Epidermal melanocyte (primary cell): Measurements from ENCODE around the gene C6orf47.

Experiments
- DNase-seq: peaks from one replicate; pipeline ENCODE4 v3.0.0; 2011; ENCODE audit warnings: low spot score; ENCODE audit not compliant: insufficient read length

C6orf47 gene

DNA sequence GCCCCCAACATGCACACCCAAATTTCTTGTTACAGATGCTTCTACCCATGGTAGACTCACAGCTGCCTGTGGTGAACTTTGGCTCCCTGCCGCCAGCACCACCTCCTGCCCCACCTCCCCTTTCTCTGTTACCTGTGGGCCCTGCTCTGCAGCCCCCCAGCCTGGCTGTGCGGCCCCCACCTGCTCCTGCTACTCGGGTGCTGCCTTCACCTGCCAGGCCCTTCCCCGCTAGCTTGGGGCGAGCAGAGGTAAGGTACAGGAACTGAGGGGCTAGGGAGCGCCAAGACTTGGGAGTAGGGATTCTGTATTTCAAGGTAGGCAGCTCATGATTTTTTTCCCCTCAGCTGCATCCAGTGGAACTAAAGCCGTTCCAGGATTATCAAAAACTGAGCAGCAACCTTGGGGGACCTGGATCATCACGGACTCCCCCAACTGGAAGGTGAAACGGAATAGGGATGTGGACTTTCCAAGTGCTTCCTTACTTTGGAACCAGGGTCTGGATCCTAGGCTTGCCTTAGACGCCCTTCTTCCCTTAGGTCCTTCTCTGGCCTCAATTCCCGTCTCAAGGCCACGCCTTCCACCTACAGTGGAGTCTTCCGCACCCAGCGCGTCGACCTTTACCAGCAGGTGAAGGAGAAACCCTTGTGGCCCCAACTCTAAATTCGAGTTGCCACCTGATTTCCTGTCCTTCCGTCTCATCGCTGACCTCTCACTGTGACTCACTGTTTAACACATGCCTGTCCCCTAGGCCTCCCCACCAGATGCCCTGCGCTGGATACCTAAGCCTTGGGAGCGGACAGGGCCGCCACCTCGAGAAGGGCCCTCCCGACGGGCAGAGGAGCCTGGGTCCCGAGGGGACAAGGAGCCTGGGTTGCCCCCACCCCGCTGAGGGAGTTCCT, 23.6 kb downstream of the C6orf47 start:
- no peak for DNase-seq

DNA sequence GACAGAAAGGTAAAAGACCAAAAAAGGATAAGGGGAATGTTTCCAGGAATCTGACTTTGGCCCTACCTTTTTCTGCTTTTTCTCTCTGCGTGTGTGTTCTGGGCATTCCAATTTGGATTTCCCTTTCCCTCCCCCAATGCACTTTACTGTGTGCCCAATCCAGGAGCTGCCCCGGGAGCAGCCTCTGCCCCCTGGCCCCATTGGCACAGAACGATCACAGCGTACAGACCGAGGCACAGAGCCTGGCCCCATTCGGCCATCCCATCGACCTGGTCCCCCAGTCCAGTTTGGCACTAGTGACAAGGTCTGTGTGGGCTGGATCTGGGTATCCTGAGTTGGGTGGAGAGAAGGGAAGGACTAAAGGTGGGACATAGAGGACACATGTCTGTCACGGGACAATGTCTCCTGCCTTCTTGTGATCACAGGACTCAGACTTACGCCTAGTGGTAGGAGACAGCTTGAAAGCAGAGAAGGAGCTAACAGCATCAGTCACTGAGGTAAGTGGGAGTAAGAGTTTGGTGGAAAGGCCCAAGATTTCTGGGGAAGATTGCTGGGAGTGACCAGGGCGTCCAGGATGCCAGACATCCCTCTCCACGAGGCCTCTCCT, 25.5 kb downstream of the C6orf47 start:
- DNase-seq, result no peak

DNA sequence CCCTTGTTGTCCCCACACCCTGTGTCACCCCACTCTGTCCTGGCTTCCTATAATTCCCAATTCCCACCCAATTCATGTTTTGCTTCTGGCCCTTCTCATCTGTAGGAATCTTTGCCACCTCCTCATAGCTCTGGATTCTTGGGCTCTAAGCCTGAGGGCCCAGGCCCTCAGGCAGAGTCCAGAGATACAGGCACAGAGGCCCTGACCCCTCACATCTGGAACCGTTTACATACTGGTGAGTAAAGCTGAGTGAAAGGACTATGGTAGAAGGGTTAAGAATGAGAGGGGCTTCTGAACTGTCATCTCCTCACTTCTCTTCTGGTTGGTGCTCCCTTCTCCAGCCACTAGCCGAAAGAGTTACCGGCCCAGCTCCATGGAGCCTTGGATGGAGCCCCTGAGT, 26.4 kb downstream of the C6orf47 start:
- DNase-seq, result no peak

DNA sequence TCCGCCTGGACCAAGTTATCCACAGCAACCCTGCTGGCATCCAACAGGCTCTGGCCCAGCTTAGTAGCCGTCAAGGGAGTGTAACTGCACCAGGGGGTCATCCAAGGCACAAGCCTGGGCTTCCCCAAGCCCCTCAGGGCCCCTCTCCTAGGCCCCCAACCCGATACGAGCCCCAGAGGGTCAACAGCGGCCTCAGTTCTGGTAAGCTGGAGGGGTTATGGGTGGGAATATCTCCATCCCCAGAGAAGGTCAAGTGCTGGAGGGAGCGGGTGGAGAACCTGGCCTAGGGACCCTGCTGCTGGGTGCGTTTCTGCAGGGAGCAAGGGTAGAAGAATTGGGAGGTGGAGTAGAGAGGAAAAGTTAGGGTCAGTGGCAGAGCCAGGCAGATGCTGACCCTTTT, 27.1 kb downstream of the C6orf47 start:
- DNase-seq, result no peak

DNA sequence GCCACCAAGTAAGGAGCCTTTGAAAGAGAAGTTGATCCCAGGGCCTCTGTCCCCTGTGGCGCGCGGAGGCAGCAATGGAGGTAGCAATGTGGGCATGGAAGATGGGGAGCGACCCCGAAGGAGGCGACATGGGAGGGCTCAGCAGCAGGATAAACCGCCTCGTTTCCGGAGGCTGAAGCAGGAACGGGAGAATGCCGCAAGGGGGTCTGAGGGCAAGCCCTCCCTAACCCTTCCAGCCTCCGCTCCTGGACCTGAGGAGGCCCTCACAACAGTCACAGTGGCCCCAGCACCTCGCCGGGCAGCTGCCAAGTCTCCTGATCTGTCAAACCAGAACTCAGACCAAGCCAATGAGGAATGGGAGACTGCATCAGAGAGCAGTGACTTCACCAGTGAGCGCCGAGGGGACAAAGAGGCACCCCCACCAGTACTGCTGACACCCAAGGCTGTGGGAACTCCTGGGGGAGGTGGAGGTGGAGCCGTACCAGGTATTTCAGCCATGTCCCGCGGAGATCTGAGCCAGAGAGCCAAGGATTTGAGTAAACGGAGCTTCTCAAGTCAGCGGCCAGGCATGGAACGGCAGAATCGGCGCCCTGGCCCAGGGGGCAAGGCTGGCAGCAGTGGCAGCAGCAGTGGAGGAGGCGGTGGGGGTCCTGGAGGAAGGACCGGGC, 28.2 kb downstream of the C6orf47 start:
- no peak for DNase-seq

DNA sequence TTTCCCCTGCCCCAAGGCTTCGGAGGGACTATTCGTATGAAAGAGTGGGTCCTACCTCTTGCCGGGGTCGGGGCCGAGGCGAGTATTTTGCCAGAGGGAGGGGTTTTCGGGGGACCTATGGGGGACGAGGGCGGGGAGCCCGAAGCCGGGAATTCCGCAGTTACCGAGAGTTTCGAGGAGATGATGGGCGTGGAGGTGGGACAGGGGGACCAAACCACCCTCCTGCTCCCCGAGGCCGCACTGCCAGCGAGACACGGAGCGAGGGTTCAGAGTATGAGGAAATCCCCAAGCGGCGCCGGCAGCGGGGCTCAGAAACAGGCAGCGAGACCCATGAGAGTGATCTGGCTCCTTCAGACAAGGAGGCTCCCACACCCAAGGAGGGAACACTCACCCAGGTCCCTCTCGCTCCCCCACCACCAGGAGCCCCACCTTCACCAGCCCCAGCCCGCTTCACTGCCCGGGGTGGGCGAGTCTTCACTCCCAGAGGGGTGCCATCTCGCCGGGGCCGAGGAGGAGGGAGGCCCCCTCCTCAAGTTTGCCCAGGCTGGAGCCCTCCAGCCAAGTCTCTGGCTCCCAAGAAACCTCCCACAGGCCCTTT, 28.8 kb downstream of the C6orf47 start:
- no peak for DNase-seq

DNA sequence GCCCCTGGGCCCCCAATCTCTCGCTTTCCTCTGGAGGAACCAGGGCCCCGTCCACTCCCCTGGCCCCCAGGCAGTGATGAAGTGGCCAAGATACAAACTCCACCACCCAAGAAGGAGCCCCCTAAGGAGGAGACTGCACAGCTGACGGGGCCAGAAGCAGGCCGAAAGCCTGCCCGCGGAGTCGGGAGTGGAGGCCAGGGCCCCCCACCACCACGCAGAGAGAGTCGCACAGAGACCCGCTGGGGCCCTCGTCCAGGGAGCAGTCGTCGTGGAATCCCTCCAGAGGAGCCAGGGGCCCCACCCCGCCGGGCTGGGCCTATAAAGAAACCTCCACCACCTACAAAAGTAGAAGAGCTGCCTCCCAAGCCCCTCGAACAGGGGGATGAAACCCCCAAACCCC, 29.4 kb downstream of the C6orf47 start:
- DNase-seq, result no peak

DNA sequence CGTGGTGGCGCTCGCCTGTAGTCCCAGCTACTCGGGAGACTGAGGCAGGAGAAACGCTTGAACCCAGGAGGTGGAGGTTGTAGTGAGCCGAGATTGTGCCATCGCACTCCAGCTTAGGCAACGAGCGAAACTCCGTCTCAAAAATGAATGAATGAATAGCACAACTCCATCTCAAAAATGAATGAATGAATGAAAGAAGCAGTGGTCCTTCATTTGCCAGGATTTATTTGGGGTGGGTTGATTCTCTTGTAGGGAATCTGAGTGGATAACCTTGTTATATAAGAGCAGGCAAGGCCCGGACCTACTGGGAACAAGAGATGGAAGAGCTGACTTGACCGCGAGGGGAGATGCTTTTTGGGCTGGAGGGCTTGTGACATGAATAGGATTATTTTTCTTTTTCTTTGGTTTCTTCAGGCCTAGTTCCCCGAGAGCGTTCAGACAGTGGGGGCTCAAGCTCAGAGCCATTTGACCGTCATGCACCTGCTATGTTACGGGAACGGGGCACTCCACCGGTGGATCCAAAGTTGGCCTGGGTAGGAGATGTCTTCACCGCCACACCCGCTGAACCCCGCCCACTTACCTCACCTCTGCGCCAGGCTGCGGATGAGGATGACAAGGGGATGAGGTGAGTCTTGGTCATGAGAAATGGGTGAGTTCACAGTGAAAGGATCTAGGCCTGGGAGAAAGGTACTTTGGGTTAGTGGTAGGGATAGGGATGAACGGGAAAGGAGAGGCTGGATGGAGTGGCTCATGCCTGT, 30.2 kb downstream of the C6orf47 start:
- no peak for DNase-seq

DNA sequence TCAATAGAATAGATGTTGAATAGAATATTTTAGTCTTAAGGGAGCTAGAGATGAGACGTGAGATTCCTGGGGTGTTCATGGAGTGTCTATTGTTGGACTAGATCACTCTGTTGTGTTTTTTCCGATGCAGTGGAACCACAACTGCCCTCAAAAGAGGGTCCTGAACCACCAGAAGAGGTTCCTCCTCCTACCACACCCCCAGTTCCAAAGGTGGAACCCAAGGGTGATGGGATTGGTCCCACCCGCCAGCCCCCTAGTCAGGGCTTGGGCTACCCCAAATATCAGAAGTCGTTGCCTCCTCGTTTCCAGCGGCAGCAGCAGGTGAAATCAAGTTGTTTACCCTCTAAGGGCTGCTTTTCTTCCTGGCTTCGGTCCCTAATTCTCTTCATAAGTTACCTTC, 31.6 kb downstream of the C6orf47 start:
- DNase-seq, result no peak

DNA sequence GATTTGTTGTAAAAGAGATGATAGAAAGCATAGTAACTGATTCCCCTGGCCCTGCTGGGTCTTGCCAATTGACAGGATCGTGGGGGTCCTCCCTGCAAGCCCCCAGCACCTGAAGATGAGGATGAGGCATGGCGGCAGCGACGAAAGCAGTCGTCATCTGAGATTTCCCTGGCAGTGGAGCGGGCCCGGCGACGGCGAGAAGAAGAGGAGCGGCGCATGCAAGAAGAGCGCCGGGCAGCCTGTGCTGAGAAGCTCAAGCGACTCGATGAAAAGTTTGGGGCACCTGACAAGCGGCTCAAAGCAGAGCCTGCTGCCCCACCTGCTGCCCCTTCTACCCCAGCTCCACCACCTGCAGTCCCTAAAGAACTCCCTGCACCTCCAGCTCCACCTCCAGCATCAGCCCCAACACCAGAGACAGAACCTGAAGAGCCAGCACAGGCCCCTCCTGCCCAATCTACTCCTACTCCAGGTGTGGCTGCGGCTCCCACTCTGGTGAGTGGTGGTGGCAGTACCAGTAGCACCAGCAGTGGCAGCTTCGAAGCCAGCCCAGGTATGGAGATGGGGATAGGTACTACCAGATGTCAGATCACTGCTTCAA, 32.8 kb downstream of the C6orf47 start:
- no peak for DNase-seq

DNA sequence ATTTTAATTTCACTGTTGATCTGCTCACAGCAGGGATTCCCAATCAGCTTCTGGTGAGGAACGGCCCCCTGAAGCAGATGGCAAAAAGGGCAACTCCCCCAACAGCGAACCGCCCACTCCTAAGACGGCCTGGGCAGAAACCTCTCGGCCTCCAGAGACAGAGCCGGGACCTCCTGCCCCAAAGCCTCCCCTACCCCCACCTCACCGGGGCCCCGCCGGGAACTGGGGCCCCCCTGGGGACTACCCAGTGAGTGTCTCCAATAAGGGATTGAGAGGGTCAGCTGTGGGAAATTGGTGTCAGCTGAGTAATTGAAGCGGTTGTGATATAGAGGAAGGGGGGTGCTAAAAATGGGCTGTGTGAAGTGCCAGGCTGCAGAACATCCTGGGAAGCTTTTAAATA, 33.6 kb downstream of the C6orf47 start:
- DNase-seq, result no peak

DNA sequence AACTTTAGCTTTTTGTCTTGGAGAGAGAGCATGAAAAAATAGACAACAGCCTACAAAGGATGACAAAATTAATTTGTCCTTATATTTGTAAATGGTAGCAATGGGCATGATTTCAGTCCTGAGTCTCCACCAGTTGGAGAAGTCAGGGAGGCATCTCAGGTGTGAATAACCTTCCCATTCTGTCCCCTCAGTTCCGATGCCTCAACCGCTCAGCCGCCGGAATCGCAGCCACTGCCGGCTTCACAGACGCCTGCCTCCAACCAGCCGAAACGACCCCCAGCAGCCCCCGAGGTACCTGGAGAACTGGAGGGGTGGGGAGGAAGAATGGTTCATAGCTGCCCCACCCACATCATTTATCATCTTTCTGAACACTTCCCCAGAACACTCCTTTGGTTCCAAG, 36.5 kb downstream of the C6orf47 start:
- no peak for DNase-seq

DNA sequence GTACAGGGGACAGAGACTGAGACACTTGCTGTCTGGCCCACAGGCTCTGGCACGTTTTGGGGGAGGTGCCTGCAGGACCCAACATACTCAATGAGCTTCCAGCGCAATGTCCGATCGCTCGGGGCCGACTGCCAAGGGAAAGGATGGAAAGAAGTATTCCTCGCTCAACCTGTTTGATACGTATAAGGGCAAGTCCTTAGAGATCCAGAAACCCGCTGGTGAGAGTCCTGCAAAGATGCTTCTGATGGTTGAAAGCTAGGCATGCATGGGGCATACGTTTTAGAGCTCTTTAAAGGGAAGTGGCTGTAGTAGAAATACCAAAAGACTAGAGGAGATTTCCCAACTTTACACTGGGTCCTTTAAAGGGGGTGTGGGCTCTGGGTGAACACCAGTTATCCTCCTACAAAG, 37.9 kb downstream of the C6orf47 start:
- no peak for DNase-seq

DNA sequence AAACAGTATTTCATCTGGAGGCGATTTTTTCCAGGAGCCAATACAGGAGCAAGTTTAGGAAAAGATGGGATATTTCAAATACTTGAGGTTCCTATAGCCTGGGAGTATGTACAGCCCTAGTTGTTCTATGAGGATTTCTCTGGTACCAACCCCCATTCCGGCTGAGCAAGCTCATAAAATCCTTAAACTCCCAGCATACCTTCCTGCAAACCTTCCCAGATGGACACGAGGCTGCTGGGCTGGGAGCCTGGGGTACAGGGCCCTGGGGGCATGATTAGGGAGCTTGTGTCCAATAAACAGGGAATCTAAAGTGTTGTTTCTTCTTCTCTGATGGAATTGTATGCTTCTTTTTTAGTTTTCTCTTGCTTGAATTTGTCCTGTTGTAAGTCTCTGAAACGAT, 38.6 kb downstream of the C6orf47 start:
- DNase-seq, result no peak

DNA sequence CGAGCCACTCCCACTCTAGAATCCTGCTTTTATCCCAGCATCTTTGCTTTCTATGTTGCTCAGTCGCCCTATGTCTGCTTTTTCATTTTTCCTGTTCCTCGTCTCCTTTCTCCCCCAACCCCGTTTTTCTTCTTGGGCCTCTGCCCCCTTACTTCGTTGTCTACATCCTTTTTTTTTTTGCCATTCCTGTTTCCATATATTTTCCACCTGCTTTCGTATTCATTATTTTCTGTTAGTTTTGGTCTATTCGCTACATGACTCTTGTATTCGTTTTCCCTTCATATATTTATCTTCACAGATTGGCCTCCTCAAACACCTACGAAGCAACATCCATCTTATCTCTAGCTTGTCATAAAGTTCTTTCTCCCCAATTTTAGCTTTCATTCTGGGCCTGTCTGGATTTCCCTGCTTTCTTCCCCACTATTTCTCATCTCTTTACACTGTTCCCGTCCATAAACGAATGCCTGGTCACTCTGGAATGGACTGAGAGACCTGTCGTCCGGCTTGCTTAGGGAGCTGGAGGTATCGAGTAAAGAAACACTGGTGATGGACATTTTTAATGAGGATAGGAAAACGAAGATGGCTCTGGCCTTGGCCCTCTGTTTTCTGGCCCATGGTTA, 39.1 kb downstream of the C6orf47 start:
- DNase-seq, result no peak

DNA sequence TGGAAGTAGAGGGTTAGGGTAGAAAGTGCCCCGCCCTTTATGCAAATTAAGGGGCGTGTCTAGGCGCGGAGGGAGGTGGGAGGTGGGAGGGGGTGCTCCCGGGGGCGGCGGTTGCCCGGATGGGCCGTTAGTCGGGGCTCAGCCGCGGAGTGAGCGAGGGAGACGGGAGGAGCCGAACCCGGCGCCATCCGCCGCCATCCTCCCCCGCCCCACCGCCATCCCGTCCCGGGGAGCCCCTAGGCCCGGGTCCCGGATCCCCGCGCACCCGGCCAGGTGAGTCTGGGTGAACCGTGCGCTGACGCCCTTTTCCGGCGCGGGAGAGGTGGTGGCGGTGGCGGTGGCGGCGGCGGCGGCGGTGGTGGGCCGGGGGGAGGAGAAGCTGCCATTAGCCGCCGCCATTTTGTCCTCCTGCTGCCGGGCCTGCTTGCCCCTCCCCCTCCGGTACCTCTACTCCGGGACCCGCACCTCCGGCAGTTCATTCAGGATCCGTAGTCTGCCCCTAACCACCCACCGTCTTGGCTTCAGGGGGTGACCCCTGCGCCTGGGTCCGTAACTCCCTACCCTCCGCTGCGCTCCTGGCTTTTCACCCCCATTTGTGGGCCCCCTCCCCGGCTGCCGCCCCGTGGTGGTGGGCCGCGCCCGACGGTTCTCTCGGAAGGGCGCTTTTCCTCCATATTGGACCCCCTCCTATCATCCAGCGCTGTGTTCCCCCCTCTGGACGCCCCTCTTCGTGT, 39.8 kb downstream of the C6orf47 start, which contains the start of gene PRRC2A:
Gene PRRC2A, plus strand, starts transcription at position 130 of the 734 bp plus-strand sequence. CDS start 2,075 bp downstream, outside the sequence.
- peak; percentile 50 for DNase-seq

DNA sequence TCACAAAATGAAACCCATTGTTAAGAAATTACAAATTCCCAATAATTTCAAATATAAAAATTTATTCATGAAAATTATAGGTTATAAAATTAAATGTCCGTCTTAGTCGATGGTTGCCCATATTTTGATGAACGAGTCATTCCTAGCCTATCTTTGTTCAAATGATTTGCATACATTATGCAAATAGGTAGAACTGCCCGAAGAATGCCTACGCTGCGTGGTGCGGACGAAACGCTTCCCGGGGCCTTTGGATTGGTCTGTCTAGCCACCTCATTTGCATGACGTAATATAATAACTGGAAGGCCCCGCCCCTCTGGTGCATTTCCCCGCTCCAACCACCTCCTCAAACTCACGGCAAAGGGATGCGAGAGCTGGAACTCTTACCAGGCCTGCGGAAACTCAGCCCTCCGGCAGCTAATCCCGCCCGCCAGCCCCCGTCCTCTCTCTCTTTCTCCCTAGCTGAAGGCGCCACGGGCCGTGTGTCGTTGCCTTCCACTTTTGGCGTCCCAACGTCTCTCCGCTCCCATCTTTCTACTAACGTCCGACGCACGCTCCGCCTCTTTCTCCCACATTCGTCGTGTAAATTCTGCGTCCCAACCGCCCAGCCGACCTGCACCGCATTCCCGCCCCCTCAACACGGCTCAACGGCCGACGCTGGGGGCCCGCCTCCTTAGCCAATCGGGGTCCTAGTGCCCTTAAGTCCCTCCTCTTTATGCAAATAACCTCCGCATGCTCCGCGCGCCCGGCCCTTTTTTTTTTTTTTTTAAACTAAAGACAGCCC, 40.6 kb downstream of the C6orf47 start:
- peak; percentile 96 for DNase-seq

DNA sequence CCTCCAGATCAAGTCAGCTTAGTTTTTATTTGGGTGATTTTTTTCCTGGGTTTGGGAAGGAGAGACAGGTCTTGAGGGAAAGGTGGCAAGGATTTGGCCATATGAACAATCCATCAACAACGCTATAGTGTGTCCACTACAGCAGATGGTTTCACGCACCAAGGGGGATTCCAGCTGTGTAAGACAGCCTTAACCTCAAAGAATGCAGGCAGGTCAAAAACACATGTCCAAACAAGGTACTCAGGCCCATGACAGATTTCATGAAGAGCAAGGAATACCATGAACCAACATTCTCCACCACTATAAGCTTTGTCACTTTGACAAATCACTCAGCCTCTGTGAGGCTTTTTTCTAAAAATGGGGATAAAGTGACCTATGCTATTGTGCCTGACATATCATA, 43.6 kb downstream of the C6orf47 start:
- DNase-seq, result no peak

DNA sequence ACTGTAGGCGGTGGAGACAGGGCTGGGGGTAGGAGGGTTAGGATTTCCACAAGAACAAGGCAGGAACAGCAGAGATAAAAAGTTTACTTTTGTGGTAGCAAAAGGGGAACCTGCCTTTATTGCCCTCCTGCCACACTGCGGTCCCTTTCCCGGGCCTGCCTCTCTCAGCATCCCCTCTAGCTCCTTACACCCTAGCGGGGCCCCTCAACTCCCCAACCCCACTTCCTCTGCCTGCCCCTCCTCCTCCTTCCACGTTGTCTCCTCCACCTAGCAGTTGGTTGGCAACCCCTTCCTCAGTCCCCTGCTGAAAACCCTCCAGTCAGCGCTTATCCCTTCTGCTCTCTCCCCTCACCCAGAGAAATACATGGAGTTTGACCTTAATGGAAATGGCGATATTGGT, 44.8 kb downstream of the C6orf47 start:
- DNase-seq, result no peak
